GM21381 (cell line): ENCODE data around the gene UBE2D2.
"Not testable (repeated sequence)": the region's sequence is repeated elsewhere in the genome, so short reads cannot be mapped to it uniquely, and the experiment has no call there.

Source experiments
- ATAC-seq: cut with Tn5 transposase; IDR thresholded peaks from one replicate; pipeline ENCODE4 v1.9.1; 2021; ENCODE audit warnings: mild to moderate bottlenecking, moderate library complexity; ENCODE audit not compliant: unreplicated experiment

Gene UBE2D2

GRCh38 chr5:139546593-139546992, 14.5 kb upstream of the UBE2D2 start:
- ATAC-seq: not testable (repeated sequence)

- no peak for ATAC-seq
These were observed 11.8 kb upstream of the UBE2D2 start for GRCh38 chr5:139549162-139549894.

- ATAC-seq: not testable (repeated sequence)
These were observed 10.9 kb upstream of the UBE2D2 start for GRCh38 chr5:139550051-139550872.

DNA sequence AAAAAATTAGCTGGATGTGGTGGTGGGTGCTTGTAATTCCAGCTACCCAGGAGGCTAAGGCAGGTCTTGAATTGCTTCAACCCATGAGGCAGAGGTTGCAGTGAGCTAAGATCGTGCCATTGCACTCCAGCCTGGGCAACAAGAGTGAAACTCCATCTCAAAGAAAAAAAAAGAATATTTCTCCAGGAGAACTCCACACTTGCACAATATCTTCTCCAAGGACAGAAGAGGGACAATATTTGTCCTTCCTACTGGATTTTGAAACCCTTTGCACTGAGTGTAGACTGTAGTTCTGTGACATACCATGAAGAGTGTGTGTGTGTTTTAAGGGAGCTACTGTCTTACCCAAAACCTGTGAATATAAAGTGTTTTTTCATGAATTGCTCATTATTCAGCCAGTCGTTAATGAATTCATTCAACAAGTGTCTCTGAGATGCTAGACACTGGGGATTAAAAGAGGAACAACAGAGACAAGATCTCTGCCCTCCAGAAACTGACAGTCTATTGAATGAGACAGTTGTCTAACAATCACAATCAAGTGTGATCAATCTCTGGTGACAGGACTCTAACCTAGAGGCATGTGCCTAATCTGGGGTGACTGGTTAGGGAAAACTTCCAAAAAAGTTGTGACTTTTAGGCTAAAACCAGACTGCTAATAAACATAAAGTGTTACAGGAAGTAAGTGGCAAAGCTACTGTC, 9.8 kb upstream of the UBE2D2 start:
- no peak for ATAC-seq

DNA sequence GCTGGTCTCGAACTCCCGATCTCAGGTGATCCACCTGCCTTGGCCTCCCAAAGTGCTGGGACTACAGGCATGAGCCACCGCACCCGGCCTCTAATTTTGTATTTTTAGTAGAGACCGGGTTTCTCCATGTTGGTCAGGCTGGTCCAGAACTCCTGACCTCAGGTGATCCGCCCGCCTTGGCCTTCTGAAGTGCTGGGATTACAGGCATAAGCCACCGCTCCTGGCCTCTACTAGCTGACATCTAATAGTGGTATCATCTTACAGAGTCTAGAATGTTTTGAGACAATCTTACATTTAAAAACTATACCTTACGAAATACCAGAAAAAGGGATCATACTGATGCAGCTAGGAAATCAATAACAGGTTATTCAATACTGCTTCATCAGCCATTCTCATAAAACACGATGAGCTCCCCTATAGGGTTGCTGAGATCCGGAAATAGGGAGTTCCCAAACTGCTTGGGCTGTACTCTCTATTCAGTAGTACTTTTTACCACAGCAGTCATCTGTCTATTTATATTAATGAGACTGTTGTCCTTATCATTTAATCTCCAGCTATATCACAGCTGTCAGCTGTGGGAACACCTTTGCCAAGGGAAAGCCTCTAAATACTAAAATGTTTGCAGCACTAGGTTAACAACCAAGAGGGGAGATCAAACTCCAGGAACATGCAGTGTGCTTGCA, 8.1 kb upstream of the UBE2D2 start:
- no peak for ATAC-seq

- no peak for ATAC-seq
These were observed 6.9 kb upstream of the UBE2D2 start for GRCh38 chr5:139554264-139554663.

GRCh38 chr5:139557811-139558210, 3.3 kb upstream of the UBE2D2 start:
- no peak for ATAC-seq

DNA sequence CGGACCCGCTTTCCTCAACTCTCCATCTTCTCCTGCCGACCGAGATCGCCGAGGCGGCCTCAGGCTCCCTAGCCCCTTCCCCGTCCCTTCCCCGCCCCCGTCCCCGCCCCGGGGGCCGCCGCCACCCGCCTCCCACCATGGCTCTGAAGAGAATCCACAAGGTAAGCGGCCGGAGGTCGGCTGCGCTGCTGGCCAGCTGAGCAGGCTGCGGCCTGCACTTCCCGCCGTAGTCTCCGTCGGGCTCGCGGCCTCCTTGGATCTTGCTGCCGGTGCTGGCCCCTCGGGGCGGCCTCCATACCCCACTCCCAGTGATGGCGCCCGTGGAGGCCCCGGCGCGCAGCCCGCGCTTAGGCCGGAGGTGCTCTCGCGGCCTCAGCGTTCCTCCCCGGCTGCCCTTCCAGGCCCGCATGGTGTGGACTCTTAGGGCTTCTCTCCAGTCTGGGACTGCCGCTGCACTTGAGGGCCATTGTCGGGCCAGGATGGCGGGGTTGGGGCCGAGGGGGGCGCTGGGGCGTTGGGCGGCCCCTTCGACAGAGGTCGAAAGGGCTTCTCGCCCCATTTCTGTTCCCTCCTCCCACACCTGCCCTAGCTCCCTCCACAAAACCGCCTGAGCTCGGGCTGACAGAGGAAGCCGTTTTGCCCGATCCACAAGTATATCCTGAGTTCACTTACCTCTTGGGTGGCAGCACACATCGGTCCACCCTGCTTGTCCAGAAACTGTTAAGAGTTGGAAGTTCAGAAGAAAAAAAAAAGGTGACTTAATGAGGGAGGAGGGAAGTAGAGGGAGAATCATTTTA, 714 bp downstream of the UBE2D2 start:
- ATAC-seq: peak; percentile 16

DNA sequence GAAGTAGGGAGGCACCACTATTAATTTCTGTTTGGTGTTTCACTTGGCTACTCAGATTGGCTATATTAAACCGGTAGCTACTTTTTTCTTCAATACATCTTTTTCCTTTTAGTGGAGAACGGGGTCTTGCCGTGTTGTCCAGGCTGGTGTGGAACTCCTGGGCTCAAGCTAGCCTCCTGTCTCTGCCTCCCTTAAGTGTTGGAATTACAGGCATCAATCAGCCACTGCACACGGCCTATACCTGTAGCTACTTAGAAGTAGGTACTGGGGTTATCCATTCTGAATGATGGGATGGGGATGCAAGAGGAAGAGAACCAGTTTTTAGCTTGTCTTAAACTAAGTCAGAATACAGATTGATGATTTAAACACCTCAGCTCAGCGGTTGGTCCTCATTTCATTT, 1.7 kb downstream of the UBE2D2 start:
- no peak for ATAC-seq

- peak; percentile 27 for ATAC-seq
These were observed 4.5 kb downstream of the UBE2D2 start for GRCh38 chr5:139565411-139566305.

DNA sequence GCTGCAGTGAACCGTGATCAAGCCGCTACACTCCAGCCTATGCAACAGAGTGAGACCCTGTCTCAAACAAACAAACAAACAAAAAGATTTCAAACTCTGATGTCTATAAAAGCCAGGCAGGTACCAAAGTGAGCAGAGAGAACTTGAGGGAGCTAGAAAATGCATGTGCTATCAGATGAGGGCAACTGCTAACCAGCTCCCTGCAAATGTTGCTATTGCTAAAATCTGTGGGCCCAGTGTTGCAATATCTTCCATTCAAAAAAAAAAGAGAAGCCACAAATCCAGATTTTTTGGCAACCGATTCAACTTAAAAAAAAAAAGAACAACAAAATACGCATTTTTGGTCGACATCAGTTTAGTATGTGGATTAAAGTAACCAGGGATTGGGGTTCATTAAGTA, 5.5 kb downstream of the UBE2D2 start:
- ATAC-seq: no peak

DNA sequence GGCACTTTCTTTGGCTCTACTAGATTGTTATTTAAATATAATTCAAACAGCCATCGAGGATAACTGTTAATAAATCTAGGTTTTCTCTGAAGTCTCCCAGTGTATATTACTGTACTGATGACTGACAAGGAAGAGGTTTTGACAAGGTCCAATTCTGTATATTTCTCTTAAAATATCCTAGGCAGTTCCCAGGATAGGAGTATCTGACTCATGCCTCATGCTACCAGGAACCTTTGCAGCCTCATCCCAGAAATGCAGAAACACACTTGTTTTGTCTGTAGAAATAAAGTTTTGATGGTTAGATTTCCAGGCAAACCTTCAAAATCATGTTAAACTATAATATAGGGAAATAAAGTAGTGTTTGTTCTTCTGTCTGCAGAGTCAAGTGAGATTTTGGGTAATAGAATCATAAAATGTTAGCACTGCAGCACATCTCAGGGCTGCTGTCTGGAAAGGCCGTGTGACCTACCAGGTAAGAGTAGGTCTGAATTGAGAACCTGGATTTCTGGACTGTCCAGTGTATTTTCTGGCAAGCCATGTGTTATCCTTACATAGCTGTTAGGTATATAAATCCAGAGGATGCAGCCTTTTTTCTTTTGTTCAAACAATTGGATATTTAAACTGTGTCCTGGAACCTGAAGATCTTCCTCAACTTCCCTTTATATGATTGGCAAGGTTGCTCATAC, 8.3 kb downstream of the UBE2D2 start:
- no peak for ATAC-seq

GRCh38 chr5:139571543-139571942, 10.4 kb downstream of the UBE2D2 start:
- no peak for ATAC-seq

DNA sequence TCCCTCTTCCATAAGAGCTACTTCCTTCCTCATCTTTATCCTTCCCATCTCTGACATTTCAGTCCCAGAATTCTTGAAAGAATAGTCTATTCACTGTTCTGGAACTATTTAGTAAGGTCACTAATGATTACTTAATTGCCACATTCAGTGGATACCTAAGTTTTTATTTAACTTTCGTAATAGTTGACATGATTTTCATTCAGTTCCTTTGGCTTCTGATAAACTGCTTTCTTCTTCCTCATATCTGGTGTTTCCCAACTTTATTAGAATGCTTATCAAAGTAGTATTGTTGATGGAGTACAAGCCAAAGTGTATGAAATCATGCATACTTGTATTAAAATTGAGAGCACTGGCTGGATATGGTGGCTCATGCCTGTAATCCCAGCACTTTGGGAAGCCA, 10.8 kb downstream of the UBE2D2 start:
- no peak for ATAC-seq

DNA sequence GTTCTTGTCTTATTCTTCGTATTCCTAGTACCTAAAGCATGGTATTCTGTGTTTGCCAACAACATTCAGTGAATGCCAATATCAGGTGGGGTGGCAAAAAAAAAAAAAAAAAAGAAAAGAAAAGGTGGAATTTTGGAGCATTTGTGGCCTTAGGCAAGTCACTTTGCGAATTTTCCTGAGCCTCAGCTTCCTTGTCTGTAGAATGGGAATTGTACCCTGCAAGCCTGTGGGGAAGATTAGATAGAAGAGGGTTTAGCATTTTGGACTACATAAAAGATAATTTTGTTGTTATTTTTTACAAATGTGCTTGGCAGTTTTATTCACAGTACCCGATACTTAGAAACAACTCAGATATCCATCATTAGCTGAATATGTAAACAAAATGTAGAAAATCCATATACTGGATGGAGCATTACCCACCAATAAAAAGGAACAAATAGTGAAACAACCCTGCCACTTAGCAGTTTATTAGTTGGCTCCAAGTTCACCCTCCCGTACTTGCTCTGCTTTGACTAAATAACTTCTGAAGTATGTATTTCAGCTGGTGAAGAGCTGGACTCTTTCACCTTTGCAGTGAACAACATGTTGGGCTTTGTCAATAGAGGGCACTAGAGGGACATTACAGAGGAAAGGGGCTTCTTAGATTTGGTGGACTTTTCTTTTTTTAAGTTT, 13.6 kb downstream of the UBE2D2 start:
- no peak for ATAC-seq

DNA sequence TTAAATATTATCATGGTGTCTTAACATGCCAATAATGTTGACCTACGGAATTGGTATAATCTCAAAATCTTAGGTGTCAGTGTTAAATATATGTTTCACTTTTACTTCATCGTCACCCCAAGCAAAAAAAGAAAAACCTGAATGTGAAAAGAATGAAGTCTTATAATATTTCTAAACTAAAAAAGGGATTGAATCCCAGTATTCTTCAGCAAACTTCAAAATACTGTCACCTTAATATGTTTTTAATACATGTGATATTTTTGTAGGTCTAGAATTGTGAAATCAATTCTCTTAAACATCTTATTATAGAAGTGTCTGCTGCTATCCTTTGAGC, 14.1 kb downstream of the UBE2D2 start:
- ATAC-seq: no peak

GRCh38 chr5:139575751-139576150, 14.6 kb downstream of the UBE2D2 start:
- no peak for ATAC-seq

DNA sequence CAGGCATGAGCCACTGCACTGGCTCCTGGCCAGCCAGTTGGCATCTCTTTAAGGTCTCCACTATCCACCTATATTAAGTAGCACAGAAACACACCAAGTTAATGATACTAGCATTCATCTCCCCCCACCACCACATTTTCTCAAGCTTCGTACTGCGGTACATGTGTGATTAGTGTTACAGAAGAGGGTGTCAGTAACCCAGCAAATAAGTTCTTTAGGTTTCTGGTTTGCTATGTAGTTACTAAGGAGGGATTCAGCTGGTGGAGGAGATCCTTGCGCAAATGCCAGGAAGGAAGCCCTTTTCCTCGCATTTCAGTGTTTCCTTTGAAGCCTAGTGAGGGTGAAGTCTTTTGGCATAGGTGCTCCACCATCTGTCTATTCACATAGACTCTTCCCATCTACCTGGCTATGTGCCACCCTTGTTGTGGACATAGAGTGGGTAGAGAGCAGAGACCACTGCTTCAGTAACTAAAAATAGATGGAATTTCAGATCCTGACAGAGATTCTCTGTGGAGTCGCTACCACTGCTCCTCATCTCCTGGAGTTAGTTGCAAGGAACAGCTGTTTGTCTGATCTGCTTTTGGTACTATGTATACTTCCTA, 16.7 kb downstream of the UBE2D2 start:
- ATAC-seq: no peak
